H9 (cell line): ENCODE data around the gene PNKD. TPM values are rescaled to one million over a fixed set of nuclear protein-coding genes. Genes with fewer than 3 reads are reported as not detected.

ENCODE experiments used
- DNase-seq: peaks from one replicate; pipeline ENCODE4 v3.0.0-alpha.2; 2017
- H2AFZ ChIP-seq: one replicate; pipeline ENCODE4 v1.6.1; 2013; ENCODE audit warnings: mild to moderate bottlenecking, low read length, control low read depth, moderate library complexity
- H2AK5ac ChIP-seq: 2 replicates; pipeline ENCODE4 v1.6.1; 2013; ENCODE audit warnings: low read length, control low read depth, mixed read lengths; ENCODE audit not compliant: insufficient read length
- H2BK120ac ChIP-seq: one replicate; pipeline ENCODE4 v1.6.1; 2013; ENCODE audit warnings: low read depth, mild to moderate bottlenecking, low read length, control low read depth, inconsistent platforms; ENCODE audit not compliant: poor library complexity, severe bottlenecking
- H2BK12ac ChIP-seq: 2 replicates; pipeline ENCODE4 v1.6.1; 2013; ENCODE audit warnings: low read length, control low read depth, mixed read lengths, low read depth; ENCODE audit not compliant: insufficient read length
- H2BK15ac ChIP-seq: 2 replicates; pipeline ENCODE4 v1.6.1; 2013; ENCODE audit warnings: low read depth, low read length, control low read depth
- H2BK20ac ChIP-seq: one replicate; pipeline ENCODE4 v1.6.1; 2013; ENCODE audit warnings: low read depth, mild to moderate bottlenecking, low read length, control low read depth, inconsistent platforms; ENCODE audit not compliant: poor library complexity, severe bottlenecking
- H2BK5ac ChIP-seq: 2 replicates; pipeline ENCODE4 v1.6.1; 2013; ENCODE audit warnings: low read length, control low read depth, mixed read lengths; ENCODE audit not compliant: insufficient read length
- H3K14ac ChIP-seq: 2 replicates; pipeline ENCODE4 v1.6.1; 2013; ENCODE audit warnings: low read length, control low read depth; ENCODE audit not compliant: insufficient read depth
- H3K18ac ChIP-seq: 2 replicates; pipeline ENCODE4 v1.6.1; 2013; ENCODE audit warnings: low read depth, mild to moderate bottlenecking, mixed read lengths, low read length, control low read depth; ENCODE audit not compliant: insufficient read length
- H3K23ac ChIP-seq: 2 replicates; pipeline ENCODE4 v1.6.1; 2013; ENCODE audit warnings: low read length, control low read depth, mixed read lengths, low read depth; ENCODE audit not compliant: insufficient read length
- H3K23me2 ChIP-seq: 2 replicates; pipeline ENCODE4 v1.6.1; 2013; ENCODE audit warnings: low read depth, mild to moderate bottlenecking, mixed read lengths, low read length, control low read depth; ENCODE audit not compliant: insufficient read length, poor library complexity, severe bottlenecking
- H3K27ac ChIP-seq: 2 replicates; pipeline ENCODE4 v1.5.1; 2013; ENCODE audit warnings: low read length, control low read depth, mixed read lengths, low read depth; ENCODE audit not compliant: insufficient read length
- H3K27me3 ChIP-seq: 2 replicates; pipeline ENCODE4 v1.6.1; 2013; ENCODE audit warnings: low read length, control low read depth, inconsistent platforms; ENCODE audit not compliant: insufficient read depth
- H3K4ac ChIP-seq: 2 replicates; pipeline ENCODE4 v1.6.1; 2013; ENCODE audit warnings: low read depth, mild to moderate bottlenecking, control low read depth, inconsistent platforms, low read length, moderate library complexity
- H3K4me1 ChIP-seq: 2 replicates; pipeline ENCODE4 v1.6.1; 2013; ENCODE audit warnings: low read length, control low read depth, inconsistent platforms; ENCODE audit not compliant: insufficient read depth
- H3K4me2 ChIP-seq: 2 replicates; pipeline ENCODE4 v1.6.1; 2013; ENCODE audit warnings: low read length, control low read depth, mixed read lengths; ENCODE audit not compliant: insufficient read length, insufficient read depth
- H3K56ac ChIP-seq: 2 replicates; pipeline ENCODE4 v1.6.1; 2013; ENCODE audit warnings: low read depth, mild to moderate bottlenecking, mixed read lengths, low read length, control low read depth; ENCODE audit not compliant: insufficient read length
- H3K79me1 ChIP-seq: 2 replicates; pipeline ENCODE4 v1.6.1; 2013; ENCODE audit warnings: low read depth, mild to moderate bottlenecking, moderate library complexity, low read length, control low read depth, inconsistent platforms; ENCODE audit not compliant: insufficient read depth, poor library complexity, severe bottlenecking
- H3K79me2 ChIP-seq: 2 replicates; pipeline ENCODE4 v1.6.1; 2013; ENCODE audit warnings: low read length, control low read depth, inconsistent platforms; ENCODE audit not compliant: insufficient read depth
- H3K9ac ChIP-seq: 2 replicates; pipeline ENCODE4 v1.6.1; 2013; ENCODE audit warnings: low read length, control low read depth, mixed read lengths; ENCODE audit not compliant: insufficient read length; ENCODE audit errors: extremely low read depth
- H3K9me3 ChIP-seq: one replicate; pipeline ENCODE4 v1.6.1; 2013; ENCODE audit warnings: low read depth, low read length, inconsistent platforms; ENCODE audit not compliant: control insufficient read depth
- H3T11ph ChIP-seq: one replicate; pipeline ENCODE4 v1.6.1; 2013; ENCODE audit warnings: mild to moderate bottlenecking, low read length, control low read depth, inconsistent platforms
- H4K20me1 ChIP-seq: one replicate; pipeline ENCODE4 v1.6.1; 2013; ENCODE audit not compliant: control insufficient read depth, insufficient read length, insufficient read depth
- H4K5ac ChIP-seq: 2 replicates; pipeline ENCODE4 v1.6.1; 2013; ENCODE audit warnings: low read depth, mild to moderate bottlenecking, mixed read lengths, low read length, control low read depth; ENCODE audit not compliant: insufficient read length
- H4K8ac ChIP-seq: replicated peaks from 2 replicates; pipeline ENCODE4 v1.6.1; 2013; ENCODE audit warnings: low read length, control low read depth, mixed read lengths, low read depth; ENCODE audit not compliant: insufficient read length
- H4K91ac ChIP-seq: 2 replicates; pipeline ENCODE4 v1.6.1; 2013; ENCODE audit warnings: low read depth, mild to moderate bottlenecking, moderate library complexity, mixed read lengths, low read length, control low read depth; ENCODE audit not compliant: insufficient read length
- H3K27ac Mint-ChIP-seq, 3 experiments: 2 replicates in 2 of 3; 3 replicates in 1 of 3; pipeline ENCODE4 v1.8.0; 2020 to 2021; ENCODE audit warnings: mixed read lengths in 3 of 3, mild to moderate bottlenecking in 1 of 3, moderate library complexity in 1 of 3
- H3K27me3 Mint-ChIP-seq: 2 replicates; pipeline ENCODE4 v1.8.0; 2021; ENCODE audit warnings: low read depth, mild to moderate bottlenecking, moderate library complexity, mixed read lengths
- H3K36me3 Mint-ChIP-seq, 3 experiments: 2 replicates in 2 of 3; 3 replicates in 1 of 3; pipeline ENCODE4 v1.8.0; 2020 to 2021; ENCODE audit warnings: low read depth in 3 of 3, mixed read lengths in 3 of 3; ENCODE audit not compliant: insufficient read depth in 1 of 3
- H3K4me1 Mint-ChIP-seq, 2 experiments: 2 replicates each; pipeline ENCODE4 v1.8.0; 2020; ENCODE audit warnings: mixed read lengths in 2 of 2
- H3K4me3 Mint-ChIP-seq, 2 experiments: 2 replicates in 1 of 2; 3 replicates in 1 of 2; pipeline ENCODE4 v1.8.0; 2020 to 2021; ENCODE audit warnings: mild to moderate bottlenecking in 2 of 2, mixed read lengths in 2 of 2, moderate library complexity in 1 of 2
- H3K9me3 Mint-ChIP-seq, 2 experiments: 2 replicates in 1 of 2; 3 replicates in 1 of 2; pipeline ENCODE4 v1.8.0; 2020; ENCODE audit warnings: mild to moderate bottlenecking in 2 of 2, mixed read lengths in 2 of 2, moderate library complexity in 1 of 2
- WGBS: extraction: QIAGEN DNeasy Blood & Tissue Kit; methylation state at CpG from one replicate; pipeline ENCODE4 v1.1.7; 2013; ENCODE audit warnings: missing lambda C conversion rate, low lambda C conversion rate, mixed read lengths; ENCODE audit not compliant: insufficient read length; ENCODE audit errors: extremely low coverage; 5-methylcytosine and 5-hydroxymethylcytosine counted together
- total RNA-seq: library from RNA; stranded (reverse); gene quantifications from 2 replicates; pipeline ENCODE4 v1.2.1, GENCODE V29; 2021
- TF ChIP-seq, protein P1 (sequence below): fragments of 200-600 bp; sonication (generic); conservative IDR thresholded peaks from 3 replicates; pipeline ENCODE4 v1.8.0; 2021; ENCODE audit warnings: antibody characterized with exemption, mild to moderate bottlenecking

PNKD gene
- total RNA-seq, 1 experiment from 2014 or later: 31.6 TPM

DNA sequence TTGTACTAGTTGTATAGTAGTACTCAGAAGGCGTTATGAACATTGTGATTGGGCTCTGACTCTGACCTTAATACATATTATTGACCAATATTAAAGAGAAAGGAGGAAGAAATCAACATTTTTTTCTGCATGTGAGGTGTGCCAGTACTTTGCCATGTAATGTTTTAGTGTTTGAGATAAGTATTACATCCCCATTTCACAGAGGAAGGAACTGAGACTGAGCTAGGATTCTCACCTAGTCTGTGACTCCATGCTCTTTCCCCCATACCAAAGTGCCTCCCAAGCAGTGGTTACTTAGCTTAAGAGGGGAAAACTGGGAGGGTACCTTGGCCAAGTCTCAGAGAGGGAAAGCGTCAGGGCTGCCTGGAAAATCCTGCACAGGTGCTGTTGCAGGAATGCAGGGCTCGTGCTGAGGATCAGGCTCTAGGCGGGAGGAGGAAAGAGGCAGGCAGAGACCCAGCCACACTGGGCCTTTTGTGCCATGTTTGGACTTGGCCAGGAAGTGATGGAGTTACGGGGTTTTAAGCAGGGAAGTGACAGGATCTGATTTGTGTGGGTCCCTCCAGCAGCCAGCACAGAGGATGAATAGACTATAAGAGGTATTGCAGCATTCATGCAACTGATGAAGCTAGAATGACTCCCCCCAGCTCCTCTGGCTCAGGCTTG, 1.7 kb downstream of the PNKD start:
- Histone ChIP-seq H2BK5ac (no peak overlapping the region), H4K5ac (no peak overlapping the region), H3K4me2 (no peak overlapping the region), H3K18ac (no peak overlapping the region), H3K23me2 (peaks cover 9% of the 10 kb centered on the region), H3K56ac (no peak overlapping the region), H2AFZ (no peak overlapping the region), H4K20me1 (no peaks in the 10 kb centered on the region), H3K14ac (no peak overlapping the region), H3K9ac (no peak overlapping the region), H2BK12ac (no peak overlapping the region), H3K79me2 (no peaks in the 10 kb centered on the region), H4K8ac (no peak overlapping the region), H4K91ac (no peak overlapping the region), H3K23ac (no peak overlapping the region), H2BK120ac (no peak overlapping the region), H3T11ph (no peak overlapping the region), H3K9me3 (no peaks in the 10 kb centered on the region), H3K4me1 (no peaks in the 10 kb centered on the region), H3K27me3 (no peaks in the 10 kb centered on the region), H2AK5ac (no peak overlapping the region), H3K79me1 (no peaks in the 10 kb centered on the region), H2BK20ac (no peak overlapping the region), H3K27ac (no peak overlapping the region), H3K4ac (no peak overlapping the region), H2BK15ac (no peak overlapping the region)
- WGBS: no CpG with 5 or more reads among the region's 5 CpGs
- Mint-ChIP-seq H3K9me3 (no peaks in the 10 kb centered on the region), H3K4me3 (peak overlapping the region; percentile 80 to 92), H3K4me1 (peaks cover 18 to 21% of the 10 kb centered on the region in 2 experiments), H3K27me3 (no peaks in the 10 kb centered on the region; the same call in 1 of the 2 replicates), H3K36me3 (peaks cover 13 to 44% (median 42%) of the 10 kb centered on the region in 3 experiments; a peak in 6 of 7 replicates), H3K27ac (no peak overlapping the region)
- TF ChIP-seq, protein P1, sequence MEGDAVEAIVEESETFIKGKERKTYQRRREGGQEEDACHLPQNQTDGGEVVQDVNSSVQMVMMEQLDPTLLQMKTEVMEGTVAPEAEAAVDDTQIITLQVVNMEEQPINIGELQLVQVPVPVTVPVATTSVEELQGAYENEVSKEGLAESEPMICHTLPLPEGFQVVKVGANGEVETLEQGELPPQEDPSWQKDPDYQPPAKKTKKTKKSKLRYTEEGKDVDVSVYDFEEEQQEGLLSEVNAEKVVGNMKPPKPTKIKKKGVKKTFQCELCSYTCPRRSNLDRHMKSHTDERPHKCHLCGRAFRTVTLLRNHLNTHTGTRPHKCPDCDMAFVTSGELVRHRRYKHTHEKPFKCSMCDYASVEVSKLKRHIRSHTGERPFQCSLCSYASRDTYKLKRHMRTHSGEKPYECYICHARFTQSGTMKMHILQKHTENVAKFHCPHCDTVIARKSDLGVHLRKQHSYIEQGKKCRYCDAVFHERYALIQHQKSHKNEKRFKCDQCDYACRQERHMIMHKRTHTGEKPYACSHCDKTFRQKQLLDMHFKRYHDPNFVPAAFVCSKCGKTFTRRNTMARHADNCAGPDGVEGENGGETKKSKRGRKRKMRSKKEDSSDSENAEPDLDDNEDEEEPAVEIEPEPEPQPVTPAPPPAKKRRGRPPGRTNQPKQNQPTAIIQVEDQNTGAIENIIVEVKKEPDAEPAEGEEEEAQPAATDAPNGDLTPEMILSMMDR: no peak
- no peak for DNase-seq
